Adipocyte (in vitro differentiated cells): ENCODE data around the gene SOX10.

ENCODE experiments used
- DNase-seq: peaks from one replicate; pipeline ENCODE4 v3.0.0-alpha.2; 2015; ENCODE audit warnings: low read depth
- H3K27me3 ChIP-seq: replicated peaks from 2 replicates; pipeline ENCODE4 v1.7.0; 2013; ENCODE audit warnings: mild to moderate bottlenecking, low read length, moderate library complexity; ENCODE audit not compliant: control insufficient read depth, insufficient read depth
- H3K36me3 ChIP-seq: 2 replicates; pipeline ENCODE4 v1.7.0; 2013; ENCODE audit warnings: low read length, mild to moderate bottlenecking, moderate library complexity; ENCODE audit not compliant: control insufficient read depth, insufficient read depth, severe bottlenecking
- H3K4me1 ChIP-seq: 2 replicates; pipeline ENCODE4 v1.7.0; 2013; ENCODE audit warnings: mild to moderate bottlenecking, low read length, moderate library complexity; ENCODE audit not compliant: control insufficient read depth, insufficient read depth
- H3K4me3 ChIP-seq: 2 replicates; pipeline ENCODE4 v1.7.0; 2013; ENCODE audit warnings: mild to moderate bottlenecking, low read length, moderate library complexity
- H3K9ac ChIP-seq: 2 replicates; pipeline ENCODE4 v1.7.0; 2013; ENCODE audit warnings: mild to moderate bottlenecking, low read length, moderate library complexity
- H3K9me3 ChIP-seq: 2 replicates; pipeline ENCODE4 v1.7.0; 2013; ENCODE audit warnings: mild to moderate bottlenecking, low read length, moderate library complexity; ENCODE audit not compliant: control insufficient read depth

Gene SOX10

DNA sequence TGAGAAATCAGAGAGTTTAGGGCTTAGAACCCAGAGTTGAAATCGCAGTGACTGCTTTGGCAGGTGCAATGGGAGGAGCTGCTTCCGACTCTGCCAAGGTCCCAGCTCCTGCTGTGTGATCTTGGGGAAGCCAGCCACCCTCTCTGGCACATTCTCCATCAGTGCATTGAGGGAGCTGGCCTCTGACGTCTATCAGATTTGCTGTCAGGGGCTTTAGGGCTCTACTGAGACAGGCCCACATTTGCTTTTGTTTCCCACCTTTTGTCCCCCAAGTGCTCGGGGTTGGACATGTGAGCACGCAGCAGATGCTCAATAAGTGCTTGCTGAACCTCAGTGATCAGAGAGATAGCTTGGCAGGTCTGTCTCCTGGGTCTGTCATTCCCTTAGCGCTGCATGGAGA, 10.6 kb upstream of the SOX10 start:
- H3K9me3 ChIP-seq, result no peaks in the 10 kb centered on the region
- no peaks in the 10 kb centered on the region for H3K36me3 ChIP-seq
- H3K27me3 ChIP-seq, result peaks cover 18% of the 10 kb centered on the region
- peaks cover 3% of the 10 kb centered on the region for H3K4me1 ChIP-seq
- no peak overlapping the region for H3K9ac ChIP-seq
- no peak overlapping the region for H3K4me3 ChIP-seq
- no peak for DNase-seq

DNA sequence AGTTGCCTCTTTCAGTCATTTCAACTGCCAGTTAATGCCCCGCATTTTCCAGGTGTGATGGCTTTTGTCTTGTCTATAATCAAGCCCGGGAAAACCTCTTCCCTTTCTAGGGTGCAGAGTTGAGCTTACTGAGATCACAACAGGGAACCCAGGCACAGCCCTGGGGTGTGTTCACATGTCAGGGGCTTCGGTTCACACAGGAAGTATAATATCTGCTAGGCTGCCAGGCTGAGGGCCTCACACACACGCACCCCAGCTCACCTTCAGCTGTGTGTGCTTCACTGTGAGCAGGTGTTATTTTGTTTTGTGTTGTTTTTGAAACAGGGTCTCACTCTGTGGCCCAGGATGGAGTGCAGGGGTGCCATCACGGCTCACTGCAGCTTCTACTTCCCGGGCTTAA, 9.7 kb upstream of the SOX10 start:
- no peak overlapping the region for H3K4me3 ChIP-seq
- no peaks in the 10 kb centered on the region for H3K9me3 ChIP-seq
- H3K27me3 ChIP-seq, result peaks cover 16% of the 10 kb centered on the region
- no peaks in the 10 kb centered on the region for H3K4me1 ChIP-seq
- no peak for DNase-seq
- no peaks in the 10 kb centered on the region for H3K36me3 ChIP-seq
- H3K9ac ChIP-seq, result no peak overlapping the region

DNA sequence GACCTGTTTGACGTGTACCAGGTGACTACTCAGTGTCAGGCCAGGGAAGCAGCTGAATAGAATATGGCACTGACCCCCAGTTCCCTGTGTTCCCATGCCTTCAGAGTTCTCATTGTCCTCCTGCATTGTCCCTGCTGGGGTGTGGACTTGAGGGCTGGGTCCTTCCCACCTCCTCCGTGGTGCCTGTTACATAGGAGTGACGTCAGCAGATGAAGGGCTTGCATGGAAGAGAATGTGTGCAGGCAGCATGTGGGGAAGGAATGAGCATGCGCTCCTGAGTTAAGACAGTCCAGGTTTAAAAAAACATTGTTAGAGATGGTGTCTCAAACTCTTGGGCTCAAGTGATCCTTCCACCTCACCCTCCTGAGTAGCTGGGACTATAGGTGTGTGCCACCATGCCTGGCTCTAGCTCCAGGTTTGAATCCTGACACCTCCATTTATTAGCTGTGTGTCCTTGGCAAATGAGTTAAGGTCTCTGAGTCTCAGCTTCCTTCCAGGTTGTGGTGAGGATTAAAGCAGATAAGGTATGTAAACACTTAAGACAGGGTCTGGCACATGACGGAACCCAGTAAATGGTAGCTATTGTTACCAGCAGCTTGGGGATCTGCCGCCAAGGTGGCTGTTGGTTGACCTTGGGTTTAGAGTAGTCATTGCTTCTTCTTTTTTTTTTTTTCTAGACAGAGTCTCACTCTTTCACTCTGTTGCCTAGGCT, 7.5 kb upstream of the SOX10 start:
- H3K9ac ChIP-seq, result no peak overlapping the region
- no peaks in the 10 kb centered on the region for H3K36me3 ChIP-seq
- H3K4me3 ChIP-seq, result no peak overlapping the region
- H3K27me3 ChIP-seq, result no peaks in the 10 kb centered on the region
- no peak for DNase-seq
- no peaks in the 10 kb centered on the region for H3K4me1 ChIP-seq
- H3K9me3 ChIP-seq, result no peaks in the 10 kb centered on the region

DNA sequence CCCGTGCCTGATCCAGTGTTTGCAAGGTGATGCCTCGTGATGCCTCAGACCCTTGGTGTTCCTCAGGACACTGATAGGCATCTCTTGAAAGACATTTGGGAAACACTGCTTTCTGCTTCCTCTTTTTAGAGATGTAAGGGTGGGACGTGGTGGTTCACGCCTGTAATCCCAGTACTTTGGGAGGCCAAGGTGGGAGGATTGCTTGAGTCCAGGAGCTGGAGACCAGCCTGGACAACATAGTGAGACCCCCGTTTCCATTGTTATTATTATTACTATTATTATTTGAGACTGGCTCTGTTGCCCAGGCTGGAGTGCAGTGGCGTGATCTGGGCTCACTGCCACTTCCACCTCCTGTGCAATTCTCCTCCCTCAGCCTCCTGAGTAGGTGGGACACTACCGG, 6.5 kb upstream of the SOX10 start:
- Histone ChIP-seq H3K36me3 (no peaks in the 10 kb centered on the region), H3K27me3 (no peaks in the 10 kb centered on the region)

DNA sequence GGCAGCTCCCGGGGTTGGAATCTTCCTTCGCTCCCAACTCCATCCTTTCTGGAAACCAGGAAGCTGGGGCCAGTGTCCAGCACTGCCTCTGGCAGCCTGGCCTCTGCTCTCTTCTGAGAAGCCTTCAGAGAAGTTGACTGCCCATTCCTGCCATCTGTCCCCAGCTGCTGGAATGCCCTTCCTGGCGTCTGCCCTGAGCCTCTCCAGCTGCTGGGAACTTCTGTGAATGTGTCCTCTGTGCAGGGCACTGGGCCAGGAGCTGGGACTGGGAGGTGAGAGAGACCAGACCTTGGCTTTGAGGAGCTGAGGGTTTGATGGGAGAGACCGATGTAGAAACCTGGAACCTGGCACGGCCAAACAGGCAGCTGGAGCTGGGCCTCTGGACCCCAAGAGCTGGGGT, 5.9 kb upstream of the SOX10 start:
- H3K4me3 ChIP-seq, result no peak overlapping the region
- no peaks in the 10 kb centered on the region for H3K27me3 ChIP-seq
- H3K4me1 ChIP-seq, result no peaks in the 10 kb centered on the region
- no peak for DNase-seq
- no peaks in the 10 kb centered on the region for H3K36me3 ChIP-seq
- H3K9me3 ChIP-seq, result no peaks in the 10 kb centered on the region
- no peak overlapping the region for H3K9ac ChIP-seq

More for the DNA sequence above, 6.5 kb upstream of the SOX10 start:
- Histone ChIP-seq H3K4me1 (no peaks in the 10 kb centered on the region), H3K4me3 (no peak overlapping the region), H3K9ac (no peak overlapping the region), H3K9me3 (no peaks in the 10 kb centered on the region)
- DNase-seq, result no peak

DNA sequence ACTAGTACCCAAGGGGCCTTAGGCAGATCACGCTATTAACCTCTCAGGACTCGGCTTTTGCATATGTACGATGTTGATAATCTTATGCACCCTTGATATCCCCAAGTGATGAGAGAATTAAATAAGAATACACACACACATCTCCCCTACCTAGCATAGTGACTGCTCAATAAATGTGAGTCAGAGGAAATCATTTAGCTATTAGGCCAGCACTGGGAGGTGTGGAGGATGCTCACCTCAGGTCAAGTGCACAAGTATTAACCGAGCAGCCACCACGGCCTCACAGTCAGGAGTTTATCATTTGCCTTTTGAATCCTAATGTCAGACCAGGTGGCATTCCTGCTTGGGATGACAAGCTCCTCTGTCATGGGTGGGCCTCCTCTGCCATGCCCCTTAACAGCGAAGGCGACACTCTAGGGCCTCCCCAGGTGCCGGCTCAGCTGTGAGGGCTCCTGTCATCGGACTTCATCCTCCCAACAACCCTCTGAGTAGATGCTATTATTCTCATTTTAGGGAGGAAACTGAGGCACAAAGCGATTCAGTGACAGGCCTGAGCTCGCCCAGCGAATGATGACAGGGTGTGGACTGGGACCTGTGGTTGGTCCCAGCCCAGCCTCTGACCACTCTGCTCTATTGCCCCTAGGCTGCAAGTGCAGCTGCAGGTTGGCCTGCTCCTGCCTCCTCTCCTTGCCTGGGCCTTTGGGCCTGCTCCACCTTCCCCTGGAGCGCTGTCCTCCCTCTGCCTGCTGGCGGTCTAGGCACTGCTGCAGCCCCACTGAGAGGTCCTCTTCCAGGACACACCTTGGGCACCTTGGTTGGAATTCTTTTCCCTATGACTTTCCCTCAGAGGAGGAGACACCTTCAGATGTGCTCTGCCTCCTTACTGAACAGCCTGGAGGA, 5.0 kb upstream of the SOX10 start:
- H3K36me3 ChIP-seq, result no peaks in the 10 kb centered on the region
- DNase-seq, result no peak
- H3K4me3 ChIP-seq, result no peak overlapping the region
- H3K9ac ChIP-seq, result no peak overlapping the region
- no peaks in the 10 kb centered on the region for H3K9me3 ChIP-seq
- no peaks in the 10 kb centered on the region for H3K4me1 ChIP-seq
- no peaks in the 10 kb centered on the region for H3K27me3 ChIP-seq

DNA sequence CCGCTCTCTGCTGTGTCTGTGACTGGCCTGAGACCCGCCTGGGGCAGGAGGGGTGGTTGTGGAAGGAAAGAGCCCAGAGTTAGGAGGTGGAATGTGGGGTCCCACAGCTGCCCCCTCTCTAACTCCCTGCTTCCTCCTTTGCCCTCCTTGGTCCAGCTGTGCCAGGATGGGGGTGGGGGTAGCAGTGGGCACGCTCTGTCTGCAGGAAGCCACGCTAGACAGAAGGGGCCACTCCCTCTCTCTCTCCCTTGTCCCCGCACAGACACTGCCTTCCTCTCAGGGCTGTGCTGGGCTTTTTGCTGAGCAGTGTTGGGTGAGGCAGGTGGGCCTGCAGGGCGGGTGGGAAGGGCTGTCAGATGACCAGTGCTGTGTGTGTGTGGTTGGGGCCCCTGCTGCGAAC, 2.0 kb upstream of the SOX10 start:
- no peaks in the 10 kb centered on the region for H3K9me3 ChIP-seq
- DNase-seq, result no peak
- H3K27me3 ChIP-seq, result no peaks in the 10 kb centered on the region
- peaks cover 14% of the 10 kb centered on the region for H3K4me1 ChIP-seq
- no peak overlapping the region for H3K9ac ChIP-seq
- no peaks in the 10 kb centered on the region for H3K36me3 ChIP-seq
- no peak overlapping the region for H3K4me3 ChIP-seq

DNA sequence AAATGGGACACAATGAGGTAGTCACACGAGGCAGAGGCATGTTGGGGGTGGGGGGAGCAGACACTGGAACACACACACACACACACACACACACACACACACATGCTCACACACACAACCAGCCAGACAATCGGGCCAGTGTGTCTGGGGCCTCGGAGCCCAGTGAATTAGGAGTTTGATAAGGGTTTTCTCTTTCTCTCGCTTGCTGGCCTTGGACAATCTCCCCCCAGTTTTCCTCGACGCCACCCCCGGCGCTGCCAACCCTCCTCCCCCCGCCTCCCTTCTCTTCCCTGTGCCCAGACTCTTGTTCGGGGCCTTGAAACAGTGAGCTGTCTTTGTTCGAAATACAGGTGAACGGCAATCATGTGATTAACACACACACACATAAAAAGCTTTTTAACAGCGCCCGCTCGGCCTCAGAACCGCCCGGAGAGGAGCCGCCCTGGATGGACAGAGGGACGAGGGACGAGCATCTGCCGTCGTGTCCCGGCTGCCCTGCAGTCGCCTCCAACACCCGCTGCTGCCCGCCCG, 1.5 kb upstream of the SOX10 start:
- H3K4me3 ChIP-seq, result no peak overlapping the region

DNA sequence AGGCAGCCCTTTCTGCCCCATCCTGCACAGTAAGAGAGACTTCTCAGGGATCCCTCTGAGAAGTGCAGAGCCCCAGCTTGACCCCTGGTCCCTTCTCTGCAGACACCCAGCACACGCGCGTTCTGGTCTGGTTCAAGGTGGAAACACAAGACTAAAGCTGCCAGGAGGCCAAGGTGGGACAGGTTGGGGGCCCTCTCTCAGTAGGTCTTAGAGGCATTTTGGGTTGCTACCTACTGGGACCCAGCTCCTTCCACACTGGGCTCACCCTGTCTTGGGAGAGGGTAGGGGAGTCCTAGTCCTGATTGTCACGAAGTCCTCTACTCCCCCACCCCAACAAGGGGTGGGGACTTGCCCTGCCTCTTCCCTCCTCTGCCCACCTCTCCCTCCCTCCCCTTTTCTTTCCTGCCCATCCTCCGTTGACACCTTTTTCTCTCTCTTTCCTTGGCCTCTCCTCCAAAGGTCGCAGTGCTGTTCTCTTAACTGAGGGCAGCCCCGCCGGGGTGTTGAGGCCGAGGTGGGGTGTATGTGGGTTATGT, 763 bp upstream of the SOX10 start:
- no peak for DNase-seq
- H3K4me3 ChIP-seq, result no peak overlapping the region
- H3K4me1 ChIP-seq, result peaks cover 18% of the 10 kb centered on the region
- no peaks in the 10 kb centered on the region for H3K27me3 ChIP-seq
- H3K9ac ChIP-seq, result no peak overlapping the region
- H3K9me3 ChIP-seq, result no peaks in the 10 kb centered on the region
- H3K36me3 ChIP-seq, result no peaks in the 10 kb centered on the region

More for the DNA sequence above, 1.5 kb upstream of the SOX10 start:
- no peaks in the 10 kb centered on the region for H3K27me3 ChIP-seq
- no peak overlapping the region for H3K9ac ChIP-seq
- no peak for DNase-seq
- H3K9me3 ChIP-seq, result no peaks in the 10 kb centered on the region
- peaks cover 18% of the 10 kb centered on the region for H3K4me1 ChIP-seq
- no peaks in the 10 kb centered on the region for H3K36me3 ChIP-seq

DNA sequence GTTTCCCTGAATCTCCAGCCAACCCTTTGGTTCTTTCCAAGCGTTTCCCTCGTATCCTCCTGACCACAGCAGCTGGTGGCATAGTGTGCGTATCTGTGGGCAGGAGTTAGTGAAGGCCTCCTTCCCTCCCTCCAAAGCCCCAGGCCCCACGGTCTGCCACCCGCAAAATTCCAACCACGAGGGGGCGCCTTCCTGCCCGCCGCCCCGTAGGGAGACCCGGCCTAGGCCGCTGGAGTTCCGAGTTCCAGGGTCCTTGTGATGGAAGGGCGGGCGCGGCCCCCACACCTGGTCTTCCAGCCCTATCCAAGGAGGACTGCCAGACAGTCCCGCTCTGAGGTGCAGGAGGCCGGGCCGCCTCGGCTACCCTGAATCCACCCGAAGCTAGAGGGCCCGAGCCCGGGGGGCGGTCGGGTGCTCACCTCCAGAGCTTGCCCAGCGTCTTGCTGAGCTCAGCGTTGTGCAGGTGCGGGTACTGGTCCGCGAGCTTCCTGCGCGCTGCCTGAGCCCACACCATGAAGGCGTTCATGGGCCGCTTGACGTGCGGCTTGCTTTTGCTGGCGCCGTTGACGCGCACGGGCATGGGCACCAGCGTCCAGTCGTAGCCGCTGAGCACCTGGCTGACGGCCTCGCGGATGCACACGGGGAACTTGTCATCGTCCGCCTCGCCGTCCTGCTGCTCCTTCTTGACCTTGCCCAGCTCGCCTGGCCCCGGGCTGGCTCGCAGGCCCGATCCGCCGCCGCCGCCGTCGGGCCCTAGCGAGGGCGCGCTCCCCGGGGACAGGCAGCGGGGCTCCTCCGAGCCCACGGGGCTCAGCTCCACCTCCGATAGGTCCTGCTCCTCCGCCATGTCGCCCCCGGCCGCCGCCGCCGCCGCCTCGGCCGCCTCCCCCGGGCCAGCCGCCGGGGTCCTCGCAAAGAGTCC, 1.2 kb downstream of the SOX10 start:
- Histone ChIP-seq H3K4me3 (no peak overlapping the region), H3K36me3 (no peaks in the 10 kb centered on the region), H3K9ac (no peak overlapping the region), H3K9me3 (no peaks in the 10 kb centered on the region), H3K27me3 (no peaks in the 10 kb centered on the region), H3K4me1 (peaks cover 18% of the 10 kb centered on the region)
- DNase-seq, result no peak
